ENCODE data around the gene HNRNPA0.

DNA sequence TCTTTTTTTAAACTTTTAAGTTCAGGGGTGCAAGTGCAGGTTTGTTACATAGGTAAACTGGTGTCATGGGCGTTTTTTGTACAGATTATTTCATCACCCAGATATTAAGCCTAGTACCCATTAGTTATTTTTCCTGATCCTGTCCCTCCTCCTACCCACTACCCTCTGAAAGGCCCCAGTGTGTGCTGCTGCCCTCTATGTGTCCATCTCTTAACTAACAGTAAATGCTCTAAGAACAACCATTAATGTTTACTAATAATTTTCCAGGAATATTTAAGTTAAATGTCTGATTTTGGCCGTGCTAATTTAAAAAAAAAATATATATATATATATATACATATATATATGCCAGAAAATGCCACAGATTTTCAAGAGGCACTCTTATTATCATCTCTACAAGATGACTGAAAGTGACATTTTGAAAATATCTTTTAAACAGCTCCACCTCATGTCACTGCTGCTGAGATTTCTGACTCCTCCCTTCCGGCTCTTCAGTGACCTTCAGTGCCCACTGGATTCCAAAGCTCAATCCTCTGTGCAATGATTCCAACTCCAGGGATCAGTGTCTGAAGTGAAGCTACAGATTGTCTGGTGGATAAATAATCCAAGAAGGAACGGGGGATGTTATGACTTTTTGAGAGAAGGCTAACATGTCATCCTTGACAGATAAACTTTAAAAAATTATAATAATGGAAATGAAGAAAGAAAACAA is 46.7 kb upstream of the HNRNPA0 start:
- TF ChIP-seq, protein P1, sequence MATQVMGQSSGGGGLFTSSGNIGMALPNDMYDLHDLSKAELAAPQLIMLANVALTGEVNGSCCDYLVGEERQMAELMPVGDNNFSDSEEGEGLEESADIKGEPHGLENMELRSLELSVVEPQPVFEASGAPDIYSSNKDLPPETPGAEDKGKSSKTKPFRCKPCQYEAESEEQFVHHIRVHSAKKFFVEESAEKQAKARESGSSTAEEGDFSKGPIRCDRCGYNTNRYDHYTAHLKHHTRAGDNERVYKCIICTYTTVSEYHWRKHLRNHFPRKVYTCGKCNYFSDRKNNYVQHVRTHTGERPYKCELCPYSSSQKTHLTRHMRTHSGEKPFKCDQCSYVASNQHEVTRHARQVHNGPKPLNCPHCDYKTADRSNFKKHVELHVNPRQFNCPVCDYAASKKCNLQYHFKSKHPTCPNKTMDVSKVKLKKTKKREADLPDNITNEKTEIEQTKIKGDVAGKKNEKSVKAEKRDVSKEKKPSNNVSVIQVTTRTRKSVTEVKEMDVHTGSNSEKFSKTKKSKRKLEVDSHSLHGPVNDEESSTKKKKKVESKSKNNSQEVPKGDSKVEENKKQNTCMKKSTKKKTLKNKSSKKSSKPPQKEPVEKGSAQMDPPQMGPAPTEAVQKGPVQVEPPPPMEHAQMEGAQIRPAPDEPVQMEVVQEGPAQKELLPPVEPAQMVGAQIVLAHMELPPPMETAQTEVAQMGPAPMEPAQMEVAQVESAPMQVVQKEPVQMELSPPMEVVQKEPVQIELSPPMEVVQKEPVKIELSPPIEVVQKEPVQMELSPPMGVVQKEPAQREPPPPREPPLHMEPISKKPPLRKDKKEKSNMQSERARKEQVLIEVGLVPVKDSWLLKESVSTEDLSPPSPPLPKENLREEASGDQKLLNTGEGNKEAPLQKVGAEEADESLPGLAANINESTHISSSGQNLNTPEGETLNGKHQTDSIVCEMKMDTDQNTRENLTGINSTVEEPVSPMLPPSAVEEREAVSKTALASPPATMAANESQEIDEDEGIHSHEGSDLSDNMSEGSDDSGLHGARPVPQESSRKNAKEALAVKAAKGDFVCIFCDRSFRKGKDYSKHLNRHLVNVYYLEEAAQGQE (IDR thresholded peaks at IDR 0.05; ENCODE audit: low read depth) = no peak
- TF ChIP-seq, protein P2, sequence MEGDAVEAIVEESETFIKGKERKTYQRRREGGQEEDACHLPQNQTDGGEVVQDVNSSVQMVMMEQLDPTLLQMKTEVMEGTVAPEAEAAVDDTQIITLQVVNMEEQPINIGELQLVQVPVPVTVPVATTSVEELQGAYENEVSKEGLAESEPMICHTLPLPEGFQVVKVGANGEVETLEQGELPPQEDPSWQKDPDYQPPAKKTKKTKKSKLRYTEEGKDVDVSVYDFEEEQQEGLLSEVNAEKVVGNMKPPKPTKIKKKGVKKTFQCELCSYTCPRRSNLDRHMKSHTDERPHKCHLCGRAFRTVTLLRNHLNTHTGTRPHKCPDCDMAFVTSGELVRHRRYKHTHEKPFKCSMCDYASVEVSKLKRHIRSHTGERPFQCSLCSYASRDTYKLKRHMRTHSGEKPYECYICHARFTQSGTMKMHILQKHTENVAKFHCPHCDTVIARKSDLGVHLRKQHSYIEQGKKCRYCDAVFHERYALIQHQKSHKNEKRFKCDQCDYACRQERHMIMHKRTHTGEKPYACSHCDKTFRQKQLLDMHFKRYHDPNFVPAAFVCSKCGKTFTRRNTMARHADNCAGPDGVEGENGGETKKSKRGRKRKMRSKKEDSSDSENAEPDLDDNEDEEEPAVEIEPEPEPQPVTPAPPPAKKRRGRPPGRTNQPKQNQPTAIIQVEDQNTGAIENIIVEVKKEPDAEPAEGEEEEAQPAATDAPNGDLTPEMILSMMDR (IDR thresholded peaks at IDR 0.05 in 2 of 3, conservative IDR thresholded peaks at IDR 0.05 in 1 of 3; ENCODE audit: borderline replicate concordance in 1 of 3, insufficient read depth in 1 of 3, low read depth in 2 of 3, low read length in 2 of 3) = peak in 1 of 3 experiments; percentile 17; a peak in 1 of 6 replicates
- TF ChIP-seq CEBPB (IDR thresholded peaks at IDR 0.05; ENCODE audit: low read depth) (no peak), POLR2A (IDR thresholded peaks at IDR 0.05; ENCODE audit: borderline replicate concordance, extremely low read depth, insufficient read depth, insufficient read length) (no peak), EZH2 (IDR thresholded peaks at IDR 0.05) (no peak), JUND (IDR thresholded peaks at IDR 0.05) (no peak), POLR2AphosphoS5 (IDR thresholded peaks at IDR 0.05; ENCODE audit: low read depth, low read length) (no peak), FOSL1 (IDR thresholded peaks at IDR 0.05; ENCODE audit: low read depth) (no peak), YY1 (IDR thresholded peaks at IDR 0.05; ENCODE audit: extremely low read depth, insufficient replicate concordance, low read depth, low read length) (no peak), EGR1 (IDR thresholded peaks at IDR 0.05; ENCODE audit: low read depth) (no peak), EZH2phosphoT487 (IDR thresholded peaks at IDR 0.05; ENCODE audit: borderline replicate concordance) (no peak), ZNF274 (IDR thresholded peaks at IDR 0.05; ENCODE audit: low read depth, low read length) (no peak), SRF (IDR thresholded peaks at IDR 0.05; ENCODE audit: low read depth) (no peak)
- TF ChIP-seq, protein P3, sequence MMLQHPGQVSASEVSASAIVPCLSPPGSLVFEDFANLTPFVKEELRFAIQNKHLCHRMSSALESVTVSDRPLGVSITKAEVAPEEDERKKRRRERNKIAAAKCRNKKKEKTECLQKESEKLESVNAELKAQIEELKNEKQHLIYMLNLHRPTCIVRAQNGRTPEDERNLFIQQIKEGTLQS (IDR thresholded peaks at IDR 0.05) = no peak
